ENCODE results near the gene FUS. TPM values are rescaled to one million over a fixed set of nuclear protein-coding genes. Genes with fewer than 3 reads are reported as not detected.

Gene FUS
- total RNA-seq, 2 experiments from 2014 or later = 459 to 489 TPM

GRCh38 chr16:31213877-31214707, 34.2 kb downstream of the FUS start, which contains the start of gene TRIM72:
Gene TRIM72, plus strand, starts transcription at chr16:31214119. Its CDS starts 620 bp downstream, at chr16:31214739.
- H3K27ac Mint-ChIP-seq = no peak within 1 kb of the TSS
- H3K4me1 Mint-ChIP-seq (ENCODE audit: low read depth) = peaks cover 21% of the 10 kb centered on the region
- H3K27me3 Mint-ChIP-seq = peaks cover 42% of the 10 kb centered on the region
- no peak within 1 kb of the TSS for H3K4me3 Mint-ChIP-seq
- no peak for DNase-seq
- no peaks in the 10 kb centered on the region for H3K9me3 Mint-ChIP-seq
- POLR2A ChIA-PET = interaction anchor here (2.1 kb wide), 1 partner anchor 34 kb away, joined by 10 read pairs; the partner anchor contains the start of gene FUS
- CTCF ChIA-PET = interaction anchor here (0.9 kb wide), 1 partner anchor 72 kb away, joined by 6 read pairs; no protein-coding TSS in a partner anchor
- intact Hi-C loops (cut with micrococcal nuclease) = no loop called here
- no peaks in the 10 kb centered on the region for H3K36me3 Mint-ChIP-seq

- Mint-ChIP-seq H3K4me3 (peak overlapping the region; percentile 32), H3K36me3 (no peaks in the 10 kb centered on the region), H3K4me1 (ENCODE audit: low read depth) (peaks cover 21% of the 10 kb centered on the region), H3K27ac (no peak overlapping the region), H3K27me3 (peaks cover 44% of the 10 kb centered on the region), H3K9me3 (no peaks in the 10 kb centered on the region)
- intact Hi-C loops (cut with micrococcal nuclease) = loop anchor here (5.0 kb wide), 1 partner anchor 53 kb away; no protein-coding TSS in a partner anchor
- ChIA-PET CTCF (interaction anchor here (0.6 kb wide), 1 partner anchor 185 kb away, joined by 3 read pairs; no protein-coding TSS in a partner anchor), POLR2A (interaction anchor here (2.1 kb wide), 1 partner anchor 35 kb away, joined by 10 read pairs; the partner anchor contains the start of gene FUS)
- no peak for DNase-seq
Measured at GRCh38 chr16:31214708-31215286, 34.9 kb downstream of the FUS start.

GRCh38 chr16:31215287-31216162, 35.6 kb downstream of the FUS start:
- no peak overlapping the region for H3K27ac Mint-ChIP-seq
- intact Hi-C loops (cut with micrococcal nuclease) = loop anchor here (5.0 kb wide), 1 partner anchor 52 kb away; no protein-coding TSS in a partner anchor
- H3K4me3 Mint-ChIP-seq = peak overlapping the region; percentile 46
- no peaks in the 10 kb centered on the region for H3K9me3 Mint-ChIP-seq
- peaks cover 21% of the 10 kb centered on the region for H3K4me1 Mint-ChIP-seq (ENCODE audit: low read depth)
- peaks cover 44% of the 10 kb centered on the region for H3K27me3 Mint-ChIP-seq
- no peaks in the 10 kb centered on the region for H3K36me3 Mint-ChIP-seq
- POLR2A ChIA-PET = interaction anchor here (1.2 kb wide), 1 partner anchor 36 kb away, joined by 3 read pairs; the partner anchor contains the start of gene FUS
- DNase-seq = peak; percentile 32
- CTCF ChIA-PET = interaction anchor here (0.6 to 0.9 kb wide), 2 partner anchors 167 to 185 kb away, joined by 3 to 6 read pairs; no protein-coding TSS in a partner anchor

- Mint-ChIP-seq H3K4me1 (ENCODE audit: low read depth) (peaks cover 19% of the 10 kb centered on the region), H3K36me3 (no peaks in the 10 kb centered on the region), H3K9me3 (no peaks in the 10 kb centered on the region), H3K27ac (no peak within 1 kb of the TSS), H3K27me3 (peaks cover 50% of the 10 kb centered on the region), H3K4me3 (peak within 1 kb of the TSS; percentile 37)
- no peak for DNase-seq
- intact Hi-C loops (cut with micrococcal nuclease) = loop anchor here (5.0 kb wide), 1 partner anchor 51 kb away; no protein-coding TSS in a partner anchor
- CTCF ChIA-PET = interaction anchor here (0.8 to 1.2 kb wide), 3 partner anchors 73 to 166 kb away, joined by 3 to 5 read pairs (median 4); no protein-coding TSS in a partner anchor
- POLR2A ChIA-PET = interaction anchor here (0.6 to 1.2 kb wide), 2 partner anchors 37 to 167 kb away, joined by 3 to 4 read pairs; partner anchors contain the start of gene FUS
Measured at GRCh38 chr16:31216422-31217135, 36.6 kb downstream of the FUS start, which contains the start of gene PYDC1. Gene PYDC1, minus strand, starts transcription at chr16:31217135. Its CDS starts 107 bp downstream, at chr16:31217028.

GRCh38 chr16:31217136-31217530, 37.2 kb downstream of the FUS start:
- H3K4me1 Mint-ChIP-seq (ENCODE audit: low read depth) = peaks cover 15% of the 10 kb centered on the region
- ChIA-PET POLR2A (no interaction called here), CTCF (interaction anchor here (0.8 to 1.2 kb wide), 3 partner anchors 74 to 165 kb away, joined by 3 to 5 read pairs (median 4); no protein-coding TSS in a partner anchor)

GRCh38 chr16:31219154-31219741, 39.3 kb downstream of the FUS start:
- Mint-ChIP-seq H3K4me3 (no peak overlapping the region), H3K4me1 (ENCODE audit: low read depth) (peaks cover 15% of the 10 kb centered on the region), H3K36me3 (no peaks in the 10 kb centered on the region), H3K27me3 (peaks cover 43% of the 10 kb centered on the region), H3K9me3 (no peaks in the 10 kb centered on the region), H3K27ac (no peak overlapping the region)
- POLR2A ChIA-PET = no interaction called here
- no peak for DNase-seq
- CTCF ChIA-PET = interaction anchor here (1.0 to 1.1 kb wide), 2 partner anchors 11 to 163 kb away, joined by 3 read pairs; no protein-coding TSS in a partner anchor
- intact Hi-C loops (cut with micrococcal nuclease) = loop anchor here (5.0 kb wide), 1 partner anchor 48 kb away; no protein-coding TSS in a partner anchor

More at GRCh38 chr16:31217136-31217530, 37.2 kb downstream of the FUS start:
- Mint-ChIP-seq H3K27me3 (peaks cover 50% of the 10 kb centered on the region), H3K27ac (no peak overlapping the region), H3K36me3 (no peaks in the 10 kb centered on the region), H3K9me3 (no peaks in the 10 kb centered on the region), H3K4me3 (no peak overlapping the region)
- intact Hi-C loops (cut with micrococcal nuclease) = loop anchor here (5.0 kb wide), 1 partner anchor 50 kb away; no protein-coding TSS in a partner anchor
- DNase-seq = no peak

- Mint-ChIP-seq H3K36me3 (no peaks in the 10 kb centered on the region), H3K9me3 (no peaks in the 10 kb centered on the region), H3K27me3 (peaks cover 28% of the 10 kb centered on the region), H3K27ac (no peak overlapping the region), H3K4me3 (no peak overlapping the region), H3K4me1 (ENCODE audit: low read depth) (peaks cover 5% of the 10 kb centered on the region)
- intact Hi-C loops (cut with micrococcal nuclease) = no loop called here
- CTCF ChIA-PET = interaction anchor here (0.5 kb wide), 1 partner anchor 14 kb away, joined by 3 read pairs; no protein-coding TSS in a partner anchor
- POLR2A ChIA-PET = no interaction called here
- DNase-seq = no peak
Measured at GRCh38 chr16:31221357-31222160, 41.6 kb downstream of the FUS start.

GRCh38 chr16:31223044-31223443, 43.1 kb downstream of the FUS start:
- Mint-ChIP-seq H3K27me3 (peaks cover 15% of the 10 kb centered on the region), H3K36me3 (no peaks in the 10 kb centered on the region), H3K4me3 (no peak overlapping the region), H3K9me3 (no peaks in the 10 kb centered on the region), H3K4me1 (ENCODE audit: low read depth) (no peaks in the 10 kb centered on the region), H3K27ac (no peak overlapping the region)
- ChIA-PET CTCF (no interaction called here), POLR2A (no interaction called here)
- DNase-seq = no peak
- intact Hi-C loops (cut with micrococcal nuclease) = no loop called here

GRCh38 chr16:31224092-31224955, 44.4 kb downstream of the FUS start:
- intact Hi-C loops (cut with micrococcal nuclease) = no loop called here
- Mint-ChIP-seq H3K36me3 (no peaks in the 10 kb centered on the region), H3K27ac (no peak overlapping the region), H3K4me1 (ENCODE audit: low read depth) (no peaks in the 10 kb centered on the region), H3K9me3 (no peaks in the 10 kb centered on the region), H3K27me3 (peaks cover 6% of the 10 kb centered on the region), H3K4me3 (no peak overlapping the region)
- CTCF ChIA-PET = no interaction called here
- POLR2A ChIA-PET = no interaction called here
- no peak for DNase-seq

Measured in activated CD4-positive, alpha-beta memory T cell treated with anti-CD3 and anti-CD28 coated beads for 36 hours (primary cell).